ENCODE data around the gene HSPA4. TPM values are rescaled to one million over a fixed set of nuclear protein-coding genes. Genes with fewer than 3 reads are reported as not detected.

Gene HSPA4
- total RNA-seq, 2 donors from 2014 or later, result 51.1 to 73.5 TPM

DNA sequence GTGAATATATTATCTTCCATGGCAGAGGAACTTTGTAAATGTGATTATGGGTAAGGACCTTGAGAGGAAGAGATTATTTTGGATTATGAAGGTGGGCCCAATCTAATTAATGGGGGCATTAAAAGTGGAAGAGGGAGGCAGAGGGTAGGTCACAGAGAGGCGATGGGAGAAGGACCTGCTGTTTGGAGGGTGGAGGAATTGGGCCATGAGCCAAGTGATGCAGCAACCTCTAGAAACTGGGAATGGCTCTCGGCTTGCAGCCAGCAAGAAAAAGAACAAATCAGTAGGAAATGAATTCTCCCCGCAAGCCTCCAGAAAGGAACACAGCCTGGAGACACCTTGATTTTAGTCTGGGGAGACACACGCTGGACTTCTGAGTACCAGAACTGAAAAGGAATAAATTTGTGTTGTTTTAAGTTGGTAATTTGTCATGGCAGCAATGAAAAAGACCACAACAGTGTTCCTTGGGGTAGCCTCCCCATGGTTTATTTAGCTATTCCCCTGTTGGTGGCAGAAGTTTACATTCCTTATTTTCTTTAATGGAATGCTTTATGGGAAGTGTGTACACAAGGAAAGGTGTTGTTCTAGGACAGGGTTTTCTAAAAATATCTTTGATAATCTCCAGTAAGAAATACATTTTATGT, 103.6 kb downstream of the HSPA4 start:
- WGBS, result 58% methylated on average over 4 of the region's 4 CpGs
- intact Hi-C loops (cut with DNase I), result no loop called here
- Histone ChIP-seq H3K9me3 (no peaks in the 10 kb centered on the region), H3K36me3 (no peaks in the 10 kb centered on the region), H3K4me1 (replicated peaks) (no peaks in the 10 kb centered on the region), H3K27ac (no peak overlapping the region), H3K27me3 (replicated peaks; ENCODE audit: insufficient read depth) (no peaks in the 10 kb centered on the region), H3K4me3 (no peak overlapping the region)
- TF ChIP-seq, protein P1, sequence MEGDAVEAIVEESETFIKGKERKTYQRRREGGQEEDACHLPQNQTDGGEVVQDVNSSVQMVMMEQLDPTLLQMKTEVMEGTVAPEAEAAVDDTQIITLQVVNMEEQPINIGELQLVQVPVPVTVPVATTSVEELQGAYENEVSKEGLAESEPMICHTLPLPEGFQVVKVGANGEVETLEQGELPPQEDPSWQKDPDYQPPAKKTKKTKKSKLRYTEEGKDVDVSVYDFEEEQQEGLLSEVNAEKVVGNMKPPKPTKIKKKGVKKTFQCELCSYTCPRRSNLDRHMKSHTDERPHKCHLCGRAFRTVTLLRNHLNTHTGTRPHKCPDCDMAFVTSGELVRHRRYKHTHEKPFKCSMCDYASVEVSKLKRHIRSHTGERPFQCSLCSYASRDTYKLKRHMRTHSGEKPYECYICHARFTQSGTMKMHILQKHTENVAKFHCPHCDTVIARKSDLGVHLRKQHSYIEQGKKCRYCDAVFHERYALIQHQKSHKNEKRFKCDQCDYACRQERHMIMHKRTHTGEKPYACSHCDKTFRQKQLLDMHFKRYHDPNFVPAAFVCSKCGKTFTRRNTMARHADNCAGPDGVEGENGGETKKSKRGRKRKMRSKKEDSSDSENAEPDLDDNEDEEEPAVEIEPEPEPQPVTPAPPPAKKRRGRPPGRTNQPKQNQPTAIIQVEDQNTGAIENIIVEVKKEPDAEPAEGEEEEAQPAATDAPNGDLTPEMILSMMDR (IDR thresholded peaks at IDR 0.05), result no peak
- TF ChIP-seq POLR2AphosphoS5 (IDR thresholded peaks at IDR 0.05) (no peak), POLR2A (IDR thresholded peaks at IDR 0.05) (no peak)
- no peak for DNase-seq (ENCODE audit: low spot score)

Small RNA genes within 50 kb of the gene (small RNA-seq; reads per million reads assigned to genes)
- 0 reads per million in 2 donors for gene AC113410.1
- gene AC113410.3, result 0 reads per million in 2 donors

Other genes with a start within 250 kb of the HSPA4 start
- gene SOWAHA, start 238.7 kb upstream of the HSPA4 start, total RNA-seq, result 10 to 100 TPM in 1 of 2 donors, 1 to 10 TPM in 1; 4.1 to 16.7 TPM
- gene SHROOM1, start 221.4 kb upstream of the HSPA4 start, total RNA-seq, result 100 to 1,000 TPM in 1 of 2 donors, 10 to 100 TPM in 1; 62.1 to 364 TPM
- gene GDF9, start 185.5 kb upstream of the HSPA4 start, total RNA-seq, result 1 to 10 TPM in 1 of 2 donors, under 1 TPM in 1; 0.09 to 3.2 TPM
- gene UQCRQ, start 185.4 kb upstream of the HSPA4 start, total RNA-seq, result 100 to 1,000 TPM; 201 to 223 TPM
- gene LEAP2, start 178.3 kb upstream of the HSPA4 start, total RNA-seq, result 1 to 10 TPM in 1 of 2 donors, under 1 TPM in 1; 0.32 to 1.4 TPM
- gene AFF4, start 88.4 kb upstream of the HSPA4 start, total RNA-seq, result 100 to 1,000 TPM in 1 of 2 donors, 10 to 100 TPM in 1; 57.2 to 105 TPM
- 10 to 100 TPM in 1 of 2 donors, 1 to 10 TPM in 1; 7.8 to 10.5 TPM for gene ZCCHC10, start 25.5 kb upstream of the HSPA4 start, total RNA-seq

Data from prostate gland (tissue), 2 donors.